Stimulated activated CD4-positive, alpha-beta T cell treated with anti-CD3 and anti-CD28 coated beads, Interleukin-15, amount 100 ng/mL, for 24 hours (primary cell): ENCODE data around the gene PRPF6.

ENCODE experiments used
- DNase-seq: peaks from one replicate; pipeline ENCODE4 v3.0.0-alpha.2; 2020

Gene PRPF6, protein sequence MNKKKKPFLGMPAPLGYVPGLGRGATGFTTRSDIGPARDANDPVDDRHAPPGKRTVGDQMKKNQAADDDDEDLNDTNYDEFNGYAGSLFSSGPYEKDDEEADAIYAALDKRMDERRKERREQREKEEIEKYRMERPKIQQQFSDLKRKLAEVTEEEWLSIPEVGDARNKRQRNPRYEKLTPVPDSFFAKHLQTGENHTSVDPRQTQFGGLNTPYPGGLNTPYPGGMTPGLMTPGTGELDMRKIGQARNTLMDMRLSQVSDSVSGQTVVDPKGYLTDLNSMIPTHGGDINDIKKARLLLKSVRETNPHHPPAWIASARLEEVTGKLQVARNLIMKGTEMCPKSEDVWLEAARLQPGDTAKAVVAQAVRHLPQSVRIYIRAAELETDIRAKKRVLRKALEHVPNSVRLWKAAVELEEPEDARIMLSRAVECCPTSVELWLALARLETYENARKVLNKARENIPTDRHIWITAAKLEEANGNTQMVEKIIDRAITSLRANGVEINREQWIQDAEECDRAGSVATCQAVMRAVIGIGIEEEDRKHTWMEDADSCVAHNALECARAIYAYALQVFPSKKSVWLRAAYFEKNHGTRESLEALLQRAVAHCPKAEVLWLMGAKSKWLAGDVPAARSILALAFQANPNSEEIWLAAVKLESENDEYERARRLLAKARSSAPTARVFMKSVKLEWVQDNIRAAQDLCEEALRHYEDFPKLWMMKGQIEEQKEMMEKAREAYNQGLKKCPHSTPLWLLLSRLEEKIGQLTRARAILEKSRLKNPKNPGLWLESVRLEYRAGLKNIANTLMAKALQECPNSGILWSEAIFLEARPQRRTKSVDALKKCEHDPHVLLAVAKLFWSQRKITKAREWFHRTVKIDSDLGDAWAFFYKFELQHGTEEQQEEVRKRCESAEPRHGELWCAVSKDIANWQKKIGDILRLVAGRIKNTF

DNA sequence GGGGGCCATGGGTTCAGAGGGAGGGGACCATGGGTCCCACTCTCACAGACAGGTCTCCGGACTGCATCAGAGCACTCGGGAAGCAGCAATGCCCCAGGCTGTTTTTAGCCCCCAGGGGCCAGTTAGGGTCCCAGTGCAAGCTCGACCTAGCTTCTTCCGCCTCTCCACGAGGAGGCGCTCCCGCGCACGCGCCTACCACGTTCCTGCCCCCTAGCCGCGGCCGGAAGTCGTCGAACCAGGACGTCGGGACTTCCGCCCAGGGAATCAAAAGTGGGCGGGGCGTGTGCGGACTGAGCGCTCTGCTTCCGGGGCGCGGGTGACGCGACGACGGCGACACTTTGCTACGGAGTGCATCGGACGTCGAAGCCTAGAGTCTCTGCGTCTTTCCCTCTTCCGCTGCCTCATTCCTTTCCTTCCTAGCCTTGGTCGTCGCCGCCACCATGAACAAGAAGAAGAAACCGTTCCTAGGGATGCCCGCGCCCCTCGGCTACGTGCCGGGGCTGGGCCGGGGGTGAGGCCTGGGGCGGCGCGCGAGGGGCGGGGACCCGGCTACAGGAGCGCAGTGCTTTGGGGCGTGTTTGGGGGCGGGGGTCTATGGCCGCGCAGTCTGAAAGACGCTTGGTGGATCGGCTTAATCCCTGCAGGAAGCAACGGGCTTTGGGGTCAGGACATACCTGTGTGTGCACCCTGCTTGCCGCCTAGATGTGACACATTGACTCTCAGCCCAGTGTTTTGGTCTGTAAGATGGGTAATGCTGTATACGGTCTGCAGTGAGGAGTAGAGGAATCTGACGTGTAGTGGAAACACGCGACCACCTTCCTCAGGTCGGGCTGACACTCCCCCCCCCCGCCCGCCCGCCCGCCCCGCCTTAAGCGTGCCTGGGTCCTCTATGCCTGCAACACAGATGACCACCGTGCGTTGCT is at the start of gene PRPF6:
Gene PRPF6 (plus strand): TSS at position 327 of the 923 bp plus-strand sequence. CDS start 114 bp downstream, at position 441.
- peak; percentile 97 for DNase-seq

DNA sequence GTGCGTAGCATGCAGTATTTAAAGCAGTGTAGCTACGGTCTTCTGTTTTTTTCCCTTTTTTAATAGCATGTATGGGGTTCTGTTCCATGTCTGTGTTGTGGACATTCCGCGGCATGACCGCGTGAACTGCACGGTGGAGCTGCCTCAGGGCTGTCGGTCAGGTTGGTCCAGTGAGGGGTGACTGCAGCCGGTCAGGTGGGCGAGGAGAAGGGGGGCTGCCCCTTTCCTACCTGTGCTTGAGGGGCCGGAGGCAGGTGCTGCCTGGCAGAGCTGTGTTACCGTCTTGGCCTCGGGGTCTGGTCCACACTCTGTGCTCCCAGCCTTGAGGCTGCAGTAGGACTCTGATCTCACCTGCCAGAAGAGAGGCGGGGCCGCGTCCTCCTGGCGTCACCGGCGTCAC is 49.2 kb upstream of the PRPF6 start:
- DNase-seq: no peak

DNA sequence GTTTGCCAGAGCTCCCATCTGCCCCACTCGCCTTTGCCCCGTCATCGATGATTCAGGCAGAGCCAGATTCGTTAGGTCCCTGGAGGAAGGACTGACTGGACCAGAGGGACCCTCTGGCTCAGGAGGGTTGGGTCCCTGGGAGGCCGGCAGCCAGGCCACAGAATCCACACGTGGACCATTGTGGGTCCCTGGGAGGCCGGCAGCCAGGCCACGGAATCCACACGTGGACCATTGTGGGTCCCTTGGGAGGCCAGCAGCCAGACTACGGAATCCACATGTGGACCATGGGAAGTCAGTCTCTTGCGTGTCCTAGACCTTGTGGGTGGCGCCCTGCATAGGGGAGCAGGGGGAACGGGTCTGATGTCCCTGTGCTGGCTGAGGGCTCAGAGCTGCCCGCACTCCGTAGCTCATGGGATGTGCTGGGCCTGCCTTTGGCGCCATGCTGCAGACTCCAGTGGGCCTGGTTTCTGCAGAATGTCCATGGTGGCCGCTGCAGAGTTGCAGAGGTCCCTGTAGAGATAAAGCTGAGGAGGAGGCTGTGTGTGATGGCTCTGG is 48.2 kb upstream of the PRPF6 start:
- DNase-seq: no peak

- DNase-seq: no peak
Measured at GRCh38 chr20:63933646-63934045, 47.3 kb upstream of the PRPF6 start.

- DNase-seq: no peak
Measured at GRCh38 chr20:63934271-63935068, 46.5 kb upstream of the PRPF6 start.

GRCh38 chr20:63935447-63935846 is 45.5 kb upstream of the PRPF6 start:
- no peak for DNase-seq

- DNase-seq: peak; percentile 1
Measured at GRCh38 chr20:63937596-63937995, 43.3 kb upstream of the PRPF6 start.

GRCh38 chr20:63939061-63939935 is 41.6 kb upstream of the PRPF6 start:
- peak; percentile 17 for DNase-seq

- DNase-seq: peak; percentile 5
Measured at GRCh38 chr20:63940071-63940471, 40.9 kb upstream of the PRPF6 start.

- no peak for DNase-seq
Measured at GRCh38 chr20:63940472-63941266, 40.3 kb upstream of the PRPF6 start.

DNA sequence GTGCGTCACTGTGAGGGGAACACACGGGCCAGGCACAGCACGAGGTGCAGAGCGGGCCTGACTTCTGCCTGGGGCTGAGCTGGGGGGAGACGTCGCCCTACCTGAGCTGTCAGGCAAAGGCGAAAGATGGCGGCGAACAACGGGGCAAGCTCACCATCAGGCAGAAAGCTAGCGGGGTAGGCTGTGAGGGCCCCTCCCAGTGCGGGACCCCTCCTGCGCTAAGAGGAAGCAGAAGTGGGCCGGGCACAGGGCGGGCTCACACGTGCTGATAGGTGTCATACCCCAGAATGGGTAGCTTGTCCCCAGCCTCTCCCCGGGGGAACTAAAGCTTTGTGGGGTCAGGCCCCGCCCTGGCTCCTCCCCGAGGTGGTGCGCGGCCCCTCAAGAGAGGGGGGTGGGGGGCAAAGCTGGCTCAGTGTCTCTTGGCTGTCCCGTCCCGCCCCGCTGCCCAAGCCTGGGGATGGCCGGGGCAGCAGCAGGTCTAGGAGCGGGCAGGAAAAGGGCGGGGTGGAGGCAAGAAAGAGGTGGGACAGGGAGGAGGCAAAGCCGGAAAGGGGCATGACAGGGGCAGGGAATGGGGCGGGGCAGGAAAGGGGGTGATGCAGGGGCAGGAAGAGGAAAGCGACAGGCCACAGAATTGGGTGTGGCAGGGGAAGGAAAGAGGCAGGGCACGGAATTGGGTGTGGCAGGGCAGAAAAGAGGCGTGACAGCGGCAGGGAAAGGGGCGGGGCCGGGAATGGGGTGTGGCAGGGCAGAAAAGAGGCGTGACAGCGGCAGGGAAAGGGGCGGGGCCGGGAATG is 39.5 kb upstream of the PRPF6 start:
- peak; percentile 78 for DNase-seq

- peak; percentile 63 for DNase-seq
Measured at GRCh38 chr20:63942250-63942951, 38.5 kb upstream of the PRPF6 start.

DNA sequence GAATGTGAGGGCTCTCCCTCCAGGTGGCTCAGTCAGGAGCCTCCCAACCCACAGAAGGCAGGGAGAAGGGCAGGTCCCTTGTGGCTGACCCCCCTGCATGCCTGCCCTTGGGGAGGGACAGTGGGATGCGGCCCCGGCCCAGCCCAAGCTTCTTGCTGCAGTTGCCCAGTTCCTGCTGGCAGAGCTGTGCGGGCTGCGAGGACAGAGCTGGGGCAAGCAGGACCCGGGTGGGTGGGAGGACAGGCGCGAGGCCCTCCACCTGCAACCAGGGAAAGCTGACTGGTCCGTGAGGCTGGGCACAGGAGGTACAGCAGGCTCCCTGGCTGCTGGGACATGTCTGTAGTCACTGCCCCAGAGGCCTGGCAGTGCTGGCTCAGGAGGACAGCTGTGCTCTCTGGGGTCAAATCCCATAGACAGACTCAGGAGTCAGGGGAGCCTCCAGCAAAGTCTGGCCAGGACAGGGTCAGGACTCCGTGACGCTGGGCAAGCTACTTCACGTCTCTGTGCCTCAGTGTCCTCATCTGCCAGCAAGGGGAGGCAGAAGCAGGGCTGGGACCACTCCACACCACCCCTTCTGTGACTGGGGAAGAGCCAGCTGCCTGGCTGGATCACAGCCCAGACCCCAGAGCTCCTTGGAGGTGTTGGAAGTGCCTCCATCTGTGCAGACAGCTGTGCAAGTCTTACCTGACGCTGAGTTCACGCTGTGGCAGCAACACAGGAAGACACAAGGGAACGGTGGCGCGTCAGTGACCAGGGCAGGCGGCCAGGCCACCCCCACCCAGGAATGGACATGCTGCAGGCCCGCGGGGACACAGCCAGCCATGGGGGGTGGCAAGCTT is 37.7 kb upstream of the PRPF6 start:
- DNase-seq: no peak

DNA sequence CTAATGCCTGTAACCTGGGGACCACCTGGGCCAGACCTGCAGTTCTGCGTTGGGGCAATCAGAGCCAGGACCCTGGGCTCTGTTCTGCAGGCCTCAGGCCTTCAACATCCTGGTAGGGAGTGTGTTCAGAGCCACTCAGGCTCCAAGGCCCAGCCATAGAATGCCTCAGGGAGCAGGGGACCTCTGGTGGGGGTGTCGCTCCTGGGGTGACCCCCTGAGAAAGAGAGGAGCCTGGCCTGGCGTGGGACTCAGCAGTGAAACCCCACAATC is 37.2 kb upstream of the PRPF6 start:
- no peak for DNase-seq

DNA sequence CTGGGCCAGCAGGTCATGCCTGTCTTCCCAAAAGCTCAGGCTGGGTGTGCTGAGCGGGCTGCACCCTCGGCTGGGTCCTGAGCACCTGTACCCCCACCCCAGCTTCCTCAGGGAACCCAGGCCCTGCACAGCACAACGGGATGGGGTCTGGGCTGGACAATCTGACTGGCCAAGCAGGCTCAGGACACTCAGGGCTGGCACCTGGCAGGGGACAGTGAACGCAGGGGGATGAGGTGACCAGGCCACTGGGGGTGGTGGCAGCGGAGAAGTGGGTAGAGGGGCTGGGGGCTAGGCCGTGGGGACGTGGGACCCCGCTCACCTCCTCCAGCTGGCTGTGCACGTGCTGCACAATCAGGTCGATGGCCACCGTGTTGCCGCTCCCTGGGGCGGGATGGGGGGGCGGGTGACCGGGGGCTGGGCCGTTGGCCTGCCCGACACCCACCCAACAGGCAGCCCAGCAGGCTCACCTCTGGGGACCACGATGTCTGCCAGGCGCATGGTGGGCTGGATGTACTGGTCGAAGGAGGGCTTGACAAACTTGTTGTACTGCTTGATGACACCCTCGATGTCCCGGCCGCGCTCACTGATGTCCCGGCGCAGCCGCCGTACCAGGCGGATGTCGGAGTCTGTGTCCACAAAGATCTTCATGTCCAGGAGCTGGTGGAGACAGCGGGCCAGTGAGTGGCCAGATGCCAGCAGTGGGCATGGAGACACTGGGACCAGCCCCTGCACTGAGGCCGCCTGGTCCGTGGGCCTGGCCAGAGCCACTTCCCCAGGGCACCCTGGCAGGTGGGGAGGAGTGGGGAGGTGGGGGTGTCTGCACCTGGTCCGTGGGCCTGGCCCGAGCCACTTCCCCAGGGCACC is 36.6 kb upstream of the PRPF6 start:
- no peak for DNase-seq

- DNase-seq: no peak
Measured at GRCh38 chr20:63945031-63945658, 35.8 kb upstream of the PRPF6 start.
